ENCODE data around the gene ADIPOR2.
A peak's percentile ranks its signal among the peaks of the same experiment; 100 is the strongest.

Gene ADIPOR2

GRCh38 chr12:1661553-1662335 lies 29.1 kb upstream of the ADIPOR2 start:
- peak; percentile 99 for DNase-seq
- in situ Hi-C loops (cut with HindIII; ENCODE audit: low pct_ligation_motif_present, low pct_unique_long_range_greater_than_20kb, low sequenced_read_pairs), result loop anchor here (25.0 kb wide), 1 partner anchor 126 kb away; no protein-coding TSS in a partner anchor

- in situ Hi-C loops (cut with HindIII; ENCODE audit: low pct_ligation_motif_present, low pct_unique_long_range_greater_than_20kb, low sequenced_read_pairs), result loop anchor here (25.0 kb wide), 1 partner anchor 124 kb away; no protein-coding TSS in a partner anchor
- no peak for DNase-seq
Measured at GRCh38 chr12:1662761-1663439, 28.0 kb upstream of the ADIPOR2 start.

- no peak for DNase-seq
- in situ Hi-C loops (cut with HindIII; ENCODE audit: low pct_ligation_motif_present, low pct_unique_long_range_greater_than_20kb, low sequenced_read_pairs), result loop anchor here (25.0 kb wide), 1 partner anchor 124 kb away; no protein-coding TSS in a partner anchor
Measured at GRCh38 chr12:1663440-1664132, 27.3 kb upstream of the ADIPOR2 start.

GRCh38 chr12:1665366-1665765 lies 25.5 kb upstream of the ADIPOR2 start:
- in situ Hi-C loops (cut with HindIII; ENCODE audit: low pct_ligation_motif_present, low pct_unique_long_range_greater_than_20kb, low sequenced_read_pairs), result loop anchor here (25.0 kb wide), 1 partner anchor 122 kb away; no protein-coding TSS in a partner anchor
- DNase-seq, result no peak

GRCh38 chr12:1666215-1666614 lies 24.7 kb upstream of the ADIPOR2 start:
- DNase-seq, result no peak
- in situ Hi-C loops (cut with HindIII; ENCODE audit: low pct_ligation_motif_present, low pct_unique_long_range_greater_than_20kb, low sequenced_read_pairs), result loop anchor here (25.0 kb wide), 1 partner anchor 121 kb away; no protein-coding TSS in a partner anchor

GRCh38 chr12:1666685-1667162 lies 24.1 kb upstream of the ADIPOR2 start:
- in situ Hi-C loops (cut with HindIII; ENCODE audit: low pct_ligation_motif_present, low pct_unique_long_range_greater_than_20kb, low sequenced_read_pairs), result loop anchor here (25.0 kb wide), 1 partner anchor 121 kb away; no protein-coding TSS in a partner anchor
- DNase-seq, result no peak

- DNase-seq, result no peak
- in situ Hi-C loops (cut with HindIII; ENCODE audit: low pct_ligation_motif_present, low pct_unique_long_range_greater_than_20kb, low sequenced_read_pairs), result loop anchor here (25.0 kb wide), 1 partner anchor 118 kb away; no protein-coding TSS in a partner anchor
Measured at GRCh38 chr12:1668833-1669543, 21.9 kb upstream of the ADIPOR2 start.

- in situ Hi-C loops (cut with HindIII; ENCODE audit: low pct_ligation_motif_present, low pct_unique_long_range_greater_than_20kb, low sequenced_read_pairs), result loop anchor here (25.0 kb wide), 1 partner anchor 117 kb away; no protein-coding TSS in a partner anchor
- DNase-seq, result no peak
Measured at GRCh38 chr12:1670358-1671268, 20.3 kb upstream of the ADIPOR2 start.

GRCh38 chr12:1676043-1676442 lies 14.8 kb upstream of the ADIPOR2 start:
- in situ Hi-C loops (cut with HindIII; ENCODE audit: low pct_ligation_motif_present, low pct_unique_long_range_greater_than_20kb, low sequenced_read_pairs), result no loop called here
- DNase-seq, result no peak

GRCh38 chr12:1680804-1681492 lies 9.9 kb upstream of the ADIPOR2 start:
- no peak for DNase-seq

GRCh38 chr12:1681493-1681807 lies 9.4 kb upstream of the ADIPOR2 start:
- no peak for DNase-seq
- in situ Hi-C loops (cut with HindIII; ENCODE audit: low pct_ligation_motif_present, low pct_unique_long_range_greater_than_20kb, low sequenced_read_pairs), result no loop called here

More at GRCh38 chr12:1680804-1681492, 9.9 kb upstream of the ADIPOR2 start:
- in situ Hi-C loops (cut with HindIII; ENCODE audit: low pct_ligation_motif_present, low pct_unique_long_range_greater_than_20kb, low sequenced_read_pairs), result no loop called here

GRCh38 chr12:1688086-1688710 lies 2.7 kb upstream of the ADIPOR2 start:
- DNase-seq, result no peak
- in situ Hi-C loops (cut with HindIII; ENCODE audit: low pct_ligation_motif_present, low pct_unique_long_range_greater_than_20kb, low sequenced_read_pairs), result no loop called here

- in situ Hi-C loops (cut with HindIII; ENCODE audit: low pct_ligation_motif_present, low pct_unique_long_range_greater_than_20kb, low sequenced_read_pairs), result no loop called here
- peak; percentile 60 for DNase-seq
Measured at GRCh38 chr12:1691123-1692007, 495 bp downstream of the ADIPOR2 start.

GRCh38 chr12:1692226-1692625 lies 1.4 kb downstream of the ADIPOR2 start:
- in situ Hi-C loops (cut with HindIII; ENCODE audit: low pct_ligation_motif_present, low pct_unique_long_range_greater_than_20kb, low sequenced_read_pairs), result no loop called here
- no peak for DNase-seq

GRCh38 chr12:1692895-1693610 lies 2.2 kb downstream of the ADIPOR2 start:
- in situ Hi-C loops (cut with HindIII; ENCODE audit: low pct_ligation_motif_present, low pct_unique_long_range_greater_than_20kb, low sequenced_read_pairs), result no loop called here
- DNase-seq, result no peak

All from ACHN (cell line).